ENCODE results near the gene KRTAP10-1.
"Not testable (repeated sequence)": the region's sequence is repeated elsewhere in the genome, so short reads cannot be mapped to it uniquely, and the experiment has no call there.

The KRTAP10-1 gene

DNA sequence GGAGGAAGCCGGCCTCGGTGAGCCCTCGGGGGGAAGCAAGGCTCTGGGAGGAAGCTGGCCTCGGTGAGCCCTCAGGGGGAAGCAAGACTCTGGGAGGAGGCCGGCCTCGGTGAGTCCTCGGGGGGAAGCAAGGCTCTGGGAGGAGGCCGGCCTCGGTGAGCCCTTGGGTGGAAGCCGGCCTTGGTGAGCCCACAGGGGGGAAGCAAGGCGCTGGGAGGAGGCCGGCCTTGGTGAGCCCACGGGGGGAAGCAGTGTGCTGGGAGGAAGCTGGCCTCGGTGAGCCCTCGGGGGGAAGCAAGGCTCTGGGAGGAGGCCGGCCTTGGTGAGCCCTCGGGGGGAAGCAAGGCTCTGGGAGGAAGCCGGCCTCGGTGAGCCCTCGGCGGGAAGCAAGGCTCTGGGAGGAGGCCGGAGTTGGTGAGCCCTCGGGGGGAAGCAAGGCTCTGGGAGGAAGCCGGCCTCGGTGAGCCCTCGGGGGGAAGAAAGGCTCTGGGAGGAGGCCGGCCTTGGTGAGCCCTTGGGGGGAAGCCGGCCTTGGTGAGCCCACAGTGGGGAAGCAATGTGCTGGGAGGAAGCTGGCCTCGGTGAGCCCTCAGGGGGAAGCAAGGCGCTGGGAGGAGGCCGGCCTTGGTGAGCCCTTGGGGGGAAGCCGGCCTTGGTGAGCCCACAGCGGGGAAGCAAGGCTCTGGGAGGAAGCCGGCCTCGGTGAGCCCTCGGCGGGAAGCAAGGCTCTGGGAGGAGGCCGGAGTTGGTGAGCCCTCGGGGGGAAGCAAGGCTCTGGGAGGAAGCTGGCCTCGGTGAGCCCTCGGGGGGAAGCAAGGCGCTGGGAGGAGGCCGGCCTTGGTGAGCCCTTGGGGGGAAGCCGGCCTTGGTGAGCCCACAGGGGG lies 36.7 kb downstream of the KRTAP10-1 start:
- DNase-seq (ENCODE audit: low read depth in 2 of 2), result not testable (repeated sequence)

DNA sequence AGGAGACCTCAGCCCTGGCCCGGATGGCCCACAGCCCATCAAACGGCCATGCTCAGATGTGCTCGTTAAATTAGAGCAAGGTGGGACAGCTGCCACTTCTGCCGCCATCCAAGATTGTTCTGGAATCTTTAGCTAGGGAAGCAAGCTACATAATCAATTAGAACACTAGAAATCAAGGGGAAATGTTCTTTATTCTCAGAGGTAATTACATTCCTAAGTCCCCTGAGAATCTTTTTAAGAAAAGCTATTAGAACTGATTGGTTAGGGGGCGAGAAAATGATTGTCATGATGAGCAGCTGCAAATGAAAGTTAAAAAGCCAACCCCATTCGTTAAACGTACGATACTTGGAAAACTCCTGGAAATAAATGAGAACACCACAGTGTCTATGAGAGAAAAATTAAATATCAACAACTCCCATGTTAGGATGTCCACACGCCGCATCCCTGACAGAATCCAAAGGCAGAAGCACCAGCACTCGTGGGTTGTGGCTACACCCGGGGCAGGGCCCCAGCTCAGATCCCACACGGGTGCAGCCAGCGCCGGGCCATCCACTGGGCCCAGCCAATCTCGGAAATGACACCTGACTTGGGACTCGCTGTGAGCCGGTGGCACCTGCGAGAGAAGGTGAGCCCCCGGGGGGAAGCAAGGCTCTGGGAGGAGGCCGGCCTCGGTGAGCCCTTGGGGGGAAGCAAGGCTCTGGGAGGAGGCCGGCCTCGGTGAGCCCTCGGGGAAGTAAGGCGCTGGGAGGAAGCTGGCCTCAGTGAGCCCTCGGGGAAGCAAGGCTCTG lies 37.6 kb downstream of the KRTAP10-1 start:
- no peak for DNase-seq (ENCODE audit: low read depth in 2 of 2)

DNA sequence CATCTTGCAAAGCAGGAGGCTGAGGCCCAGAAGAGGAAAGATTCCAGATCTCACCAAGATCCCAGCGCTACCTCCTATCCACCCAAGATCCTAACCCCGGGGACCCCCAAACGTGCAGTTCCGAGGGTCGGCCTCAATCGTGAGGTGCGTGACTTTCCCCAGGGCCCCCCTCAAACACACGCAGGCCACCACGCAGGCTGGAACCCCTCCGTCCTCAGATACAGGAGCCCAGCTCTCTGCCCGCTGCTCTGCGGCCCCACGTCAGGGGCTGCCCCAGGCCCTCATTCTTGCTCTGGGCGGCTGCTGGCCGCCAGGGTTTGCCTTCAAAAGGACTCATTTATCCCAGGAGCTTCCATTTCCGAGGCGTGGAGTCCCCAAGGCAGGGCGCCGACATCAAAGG lies 39.9 kb downstream of the KRTAP10-1 start:
- no peak for DNase-seq (ENCODE audit: low read depth in 2 of 2)

- no peak for DNase-seq (ENCODE audit: low read depth in 2 of 2)
Measured at GRCh38 chr21:44499631-44500030, 40.4 kb downstream of the KRTAP10-1 start.

GRCh38 chr21:44499211-44499560 lies 40.8 kb downstream of the KRTAP10-1 start:
- DNase-seq (ENCODE audit: low read depth in 2 of 2), result no peak

DNA sequence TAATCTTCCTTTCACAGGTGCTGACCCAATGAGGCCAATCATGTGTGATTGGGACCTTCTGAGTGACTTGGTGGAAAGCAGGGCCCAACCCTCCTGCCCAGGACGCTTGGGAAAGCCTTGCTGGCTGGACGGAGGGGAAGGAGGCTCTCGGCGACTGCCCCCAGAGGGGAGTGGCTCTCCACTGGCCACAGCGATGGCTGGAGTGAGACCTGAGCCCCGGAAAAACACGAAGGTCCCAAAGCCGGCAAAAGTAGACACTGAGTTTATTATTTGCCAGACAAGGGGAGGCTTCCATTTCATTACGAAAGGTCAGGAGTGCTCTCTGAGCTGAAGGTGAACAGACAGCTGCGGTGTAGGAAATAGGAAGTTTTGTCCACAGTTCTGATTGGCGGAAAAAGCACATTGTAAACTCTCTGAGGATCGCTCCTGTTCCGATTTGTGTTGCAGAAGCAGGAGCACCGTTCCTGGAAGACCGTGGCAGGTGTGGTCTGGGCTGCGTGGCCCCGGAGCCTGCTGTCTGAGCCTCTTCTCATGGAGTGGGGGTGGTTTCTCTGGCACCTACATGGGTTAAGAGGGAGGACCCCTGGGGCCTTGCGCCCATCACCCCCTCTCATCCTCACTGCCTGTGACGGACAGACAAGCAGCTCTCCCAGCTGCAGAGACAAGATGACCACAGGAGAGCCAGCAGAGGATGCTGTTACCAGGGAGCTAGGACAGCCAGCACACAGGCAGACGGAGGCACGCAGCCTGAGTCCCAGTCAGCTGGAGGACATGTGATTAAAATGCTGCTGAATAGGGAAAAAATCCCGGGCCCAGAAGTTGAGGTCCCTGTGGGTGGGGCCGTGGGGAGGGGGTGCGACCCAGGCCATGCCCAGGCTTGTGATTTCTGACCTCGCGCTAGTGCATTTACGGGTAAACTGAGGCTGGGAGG lies 41.5 kb downstream of the KRTAP10-1 start:
- no peak for DNase-seq (ENCODE audit: low read depth in 2 of 2)

DNA sequence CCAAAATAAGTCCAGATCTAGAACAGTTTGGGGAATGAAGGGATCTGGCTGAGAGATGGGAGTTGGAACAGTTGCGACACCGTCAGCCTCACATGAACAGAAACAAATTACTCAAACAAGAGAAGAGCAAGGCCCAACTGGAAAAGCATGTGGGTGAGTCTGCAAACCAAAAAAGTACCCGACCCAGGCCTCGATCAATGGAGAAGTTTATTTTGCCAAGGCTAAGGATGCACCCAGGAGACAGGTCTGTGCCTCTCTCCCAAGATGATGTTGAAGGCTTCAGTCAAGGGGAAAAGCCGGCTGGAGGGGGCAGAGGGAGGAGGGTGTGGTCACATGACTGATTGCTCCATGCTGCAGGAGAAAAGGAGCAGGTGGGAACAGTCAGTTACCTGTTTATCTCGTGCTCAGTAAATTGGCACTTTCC lies 42.3 kb downstream of the KRTAP10-1 start:
- no peak for DNase-seq (ENCODE audit: low read depth in 2 of 2)

GRCh38 chr21:44496564-44497550 lies 43.1 kb downstream of the KRTAP10-1 start:
- DNase-seq (ENCODE audit: low read depth in 2 of 2), result no peak

- no peak for DNase-seq (ENCODE audit: low read depth in 2 of 2)
Measured at GRCh38 chr21:44495611-44496563, 44.1 kb downstream of the KRTAP10-1 start.

DNA sequence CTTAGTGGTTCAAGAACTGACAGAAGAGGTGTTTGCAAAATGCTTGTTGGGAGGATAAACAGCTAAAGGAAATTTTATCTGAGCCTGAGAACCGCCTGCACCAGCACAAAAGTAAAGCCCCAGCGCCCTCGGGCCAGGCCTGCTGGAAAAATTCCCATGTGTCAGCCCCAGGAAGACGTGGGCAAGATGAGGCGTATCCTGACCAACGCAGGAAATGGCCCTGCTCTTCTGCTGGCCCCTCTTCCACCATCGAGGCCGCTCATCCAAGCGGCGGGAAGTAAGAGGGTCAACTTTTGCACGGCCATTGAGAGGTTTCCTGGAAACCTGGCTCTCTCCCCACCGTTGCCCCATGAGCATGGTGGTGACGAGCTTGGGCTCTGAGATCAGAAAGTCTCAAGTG lies 45.0 kb downstream of the KRTAP10-1 start:
- no peak for DNase-seq (ENCODE audit: low read depth in 2 of 2)

GRCh38 chr21:44494418-44494817 lies 45.6 kb downstream of the KRTAP10-1 start:
- no peak for DNase-seq (ENCODE audit: low read depth in 2 of 2)

DNA sequence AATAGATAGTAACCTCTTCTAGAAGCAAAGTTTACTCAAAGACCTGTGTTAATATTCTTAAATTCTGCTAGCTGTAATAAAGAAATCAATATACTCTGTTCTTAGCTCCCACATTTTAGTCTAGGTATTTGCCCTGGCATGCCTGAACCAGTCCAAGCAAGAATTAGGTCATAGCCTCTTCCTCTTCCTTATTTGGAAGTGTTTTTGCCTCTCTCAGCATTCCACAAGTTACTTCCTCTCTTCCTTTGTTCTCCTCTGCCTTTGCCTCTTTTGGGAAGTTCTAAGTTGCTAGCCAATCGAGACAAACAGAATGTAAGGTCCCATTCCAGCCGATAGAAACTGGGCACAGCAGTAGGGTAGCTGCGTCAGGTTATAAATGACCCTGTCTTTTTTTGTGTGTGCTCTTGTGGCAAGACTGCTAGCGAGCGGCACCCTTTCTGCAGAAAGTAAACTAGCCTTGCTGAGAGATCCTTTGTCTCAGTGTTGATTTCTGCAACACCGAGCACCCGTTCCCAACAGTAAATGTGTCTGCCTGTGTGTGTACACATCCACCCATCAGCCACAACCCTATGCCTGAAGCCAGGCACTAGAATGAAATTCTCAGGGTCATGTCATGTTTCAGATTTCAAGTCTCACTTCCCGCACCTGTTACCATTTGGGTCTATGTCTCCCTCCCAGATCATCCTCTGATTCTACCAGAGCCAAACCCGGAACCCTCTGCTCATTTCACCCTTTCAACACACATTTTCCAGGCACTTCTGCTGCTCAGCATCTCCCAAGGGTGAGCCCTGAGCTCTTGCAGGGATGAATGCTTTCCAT lies 47.2 kb downstream of the KRTAP10-1 start:
- no peak for DNase-seq (ENCODE audit: low read depth in 2 of 2)

DNA sequence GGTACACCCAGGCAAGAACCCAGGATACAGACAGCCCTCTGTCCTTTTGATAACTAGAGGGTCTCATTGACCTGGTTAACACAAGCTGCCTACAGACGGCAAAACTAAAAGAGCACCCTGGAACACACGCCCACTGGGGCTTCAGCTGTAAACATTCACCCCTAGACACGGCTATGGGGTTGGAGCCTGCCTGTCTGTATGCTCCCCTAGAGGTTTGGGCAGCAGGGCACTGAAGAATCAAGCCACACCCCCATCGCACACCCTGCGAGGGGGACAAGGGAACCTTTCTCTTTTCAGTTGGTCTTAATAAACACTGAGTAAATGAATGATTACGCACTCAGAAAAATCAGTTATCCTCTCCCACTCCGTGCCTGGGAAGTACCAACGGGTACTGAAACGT lies 49.2 kb downstream of the KRTAP10-1 start:
- DNase-seq (ENCODE audit: low read depth in 2 of 2), result no peak

DNA sequence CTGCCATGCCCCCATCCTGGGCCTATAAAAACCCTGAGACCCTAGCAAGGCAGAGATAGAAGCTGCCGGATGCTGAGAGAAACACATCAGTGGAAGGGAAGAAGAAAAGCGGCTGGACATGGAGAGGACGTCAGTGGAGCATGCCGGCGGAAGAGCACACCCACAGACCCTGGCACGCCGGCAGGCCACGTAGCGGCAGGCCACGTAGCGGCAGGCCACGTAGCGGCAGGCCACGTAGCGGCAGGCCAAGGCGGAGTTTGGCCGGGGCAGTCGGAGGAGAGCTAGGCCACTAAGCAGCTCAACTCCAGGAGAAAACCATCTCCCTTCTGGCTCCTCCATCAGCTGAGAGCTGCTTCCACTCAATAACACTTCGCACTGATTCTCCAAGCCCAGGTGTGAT lies 49.6 kb downstream of the KRTAP10-1 start:
- no peak for DNase-seq (ENCODE audit: low read depth in 2 of 2)

- DNase-seq (ENCODE audit: low read depth in 2 of 2), result no peak
Measured at GRCh38 chr21:44489962-44490361, 50.0 kb downstream of the KRTAP10-1 start.
